Gastrocnemius medialis (tissue), 4 donors: ENCODE results near the gene KHNYN. TPM values are rescaled to one million over a fixed set of nuclear protein-coding genes. Genes with fewer than 3 reads are reported as not detected.
"Not testable (repeated sequence)": the region's sequence is repeated elsewhere in the genome, so short reads cannot be mapped to it uniquely, and the experiment has no call there.

Experiments used
- ATAC-seq, 2 donors: fragments of 150-250 bp; one replicate each; pipeline ENCODE4 v1.9.1; 2016
- DNase-seq, 2 donors: peaks; one replicate each; pipeline ENCODE4 v3.0.0-alpha.2; 2019
- H3K27ac ChIP-seq, 4 donors: fragments of 200-600 bp; sonication (generic); 1 replicate in 1 of 4; 2 replicates in 3 of 4; pipeline ENCODE4 v1.5.1; 2016 to 2018; ENCODE audit warnings: mild to moderate bottlenecking in 2 of 4, moderate library complexity in 1 of 4
- H3K27me3 ChIP-seq, 3 donors: fragments of 200-600 bp; sonication (generic) in 2 of 3; 1 replicate in 1 of 3; 2 replicates in 2 of 3; pipeline versions ENCODE4 v1.5.1 to v1.6.0; 2016 to 2019; ENCODE audit warnings: mild to moderate bottlenecking in 1 of 3, moderate library complexity in 1 of 3
- H3K36me3 ChIP-seq, 2 donors: fragments of 200-600 bp; sonication (generic) in 1 of 2; one replicate each; pipeline ENCODE4 v1.5.1; 2017 to 2018
- H3K4me1 ChIP-seq, 2 donors: fragments of 200-600 bp; sonication (generic) in 1 of 2; one replicate each; pipeline ENCODE4 v1.5.1; 2016 to 2017; ENCODE audit warnings: mild to moderate bottlenecking in 2 of 2
- H3K4me3 ChIP-seq, 4 donors: fragments of 200-600 bp; sonication (generic) in 3 of 4; 1 replicate in 1 of 4; 2 replicates in 3 of 4; pipeline ENCODE4 v1.5.1; 2016 to 2019; ENCODE audit warnings: mild to moderate bottlenecking in 2 of 4
- H3K9me3 ChIP-seq, 3 donors: fragments of 200-600 bp; sonication (generic) in 2 of 3; 1 replicate in 1 of 3; 2 replicates in 2 of 3; pipeline ENCODE4 v1.5.1; 2016 to 2019
- POLR2A ChIP-seq, 2 donors: fragments of 450-650 bp; IDR thresholded peaks; one replicate each; pipeline ENCODE4 v1.6.1; 2017; ENCODE audit warnings: antibody characterized with exemption in 2 of 2, mild to moderate bottlenecking in 2 of 2, moderate library complexity in 2 of 2
- in situ Hi-C, 4 donors: fragments of 200-750 bp; cut with MboI; loops; one replicate each; pipeline versions ENCODE4 v1.15.0 to v1.8.0; 2017; ENCODE audit warnings: low sequenced_read_pairs in 4 of 4
- intact Hi-C: fragments of 100-400 bp; cut with DNase I; formaldehyde crosslinking; loops from one replicate; pipeline ENCODE4 v1.15.1; 2023; ENCODE audit warnings: low total_unique reads
- total RNA-seq, 4 donors: library from RNA; depleted of rRNA; stranded (reverse); fragments of >200 nt; gene quantifications; one replicate each; pipeline versions ENCODE4 v1.1.0 to v1.2.3, GENCODE V29; 2016
- TF ChIP-seq, protein P1 (sequence below), 5 experiments: fragments of 450-650 bp in 3 of 5; fragments of 200-600 bp in 2 of 5; sonication (generic) in 2 of 5; IDR thresholded peaks in 4 of 5; conservative IDR thresholded peaks in 1 of 5; 1 replicate in 4 of 5; 2 replicates in 1 of 5; pipeline ENCODE4 v1.5.1; 2016 to 2019; ENCODE audit warnings: antibody characterized with exemption in 5 of 5, mild to moderate bottlenecking in 3 of 5, moderate library complexity in 3 of 5

Gene KHNYN
- total RNA-seq, 4 donors from 2014 or later = 35.1 to 50.5 (median 44.7) TPM

DNA sequence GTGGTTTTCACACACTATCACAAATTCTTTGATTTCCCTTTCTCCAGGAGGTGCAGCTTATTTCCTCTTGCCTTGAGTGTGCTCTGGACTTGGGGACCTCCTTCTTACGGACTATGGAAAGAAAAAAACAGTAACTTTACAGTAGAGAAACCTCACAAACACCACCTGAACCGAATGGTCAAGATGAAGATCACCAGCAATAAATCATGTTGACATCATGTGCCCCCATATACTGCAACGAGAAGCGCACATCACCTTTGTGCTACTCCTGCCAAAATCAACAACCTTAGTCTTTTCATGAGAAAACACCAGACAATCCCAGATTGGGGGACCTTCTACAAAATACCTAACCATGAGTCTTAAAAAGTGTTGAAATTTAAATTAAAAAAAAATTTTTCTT is 44.2 kb upstream of the KHNYN start:
- H3K27ac ChIP-seq = no peak overlapping the region
- H3K36me3 ChIP-seq = no peaks in the 10 kb centered on the region
- no peaks in the 10 kb centered on the region for H3K4me1 ChIP-seq
- no peak for DNase-seq
- no peak for ATAC-seq
- no peak overlapping the region for H3K4me3 ChIP-seq
- no peak for TF ChIP-seq POLR2A (IDR thresholded peaks at IDR 0.05)
- TF ChIP-seq, protein P1, sequence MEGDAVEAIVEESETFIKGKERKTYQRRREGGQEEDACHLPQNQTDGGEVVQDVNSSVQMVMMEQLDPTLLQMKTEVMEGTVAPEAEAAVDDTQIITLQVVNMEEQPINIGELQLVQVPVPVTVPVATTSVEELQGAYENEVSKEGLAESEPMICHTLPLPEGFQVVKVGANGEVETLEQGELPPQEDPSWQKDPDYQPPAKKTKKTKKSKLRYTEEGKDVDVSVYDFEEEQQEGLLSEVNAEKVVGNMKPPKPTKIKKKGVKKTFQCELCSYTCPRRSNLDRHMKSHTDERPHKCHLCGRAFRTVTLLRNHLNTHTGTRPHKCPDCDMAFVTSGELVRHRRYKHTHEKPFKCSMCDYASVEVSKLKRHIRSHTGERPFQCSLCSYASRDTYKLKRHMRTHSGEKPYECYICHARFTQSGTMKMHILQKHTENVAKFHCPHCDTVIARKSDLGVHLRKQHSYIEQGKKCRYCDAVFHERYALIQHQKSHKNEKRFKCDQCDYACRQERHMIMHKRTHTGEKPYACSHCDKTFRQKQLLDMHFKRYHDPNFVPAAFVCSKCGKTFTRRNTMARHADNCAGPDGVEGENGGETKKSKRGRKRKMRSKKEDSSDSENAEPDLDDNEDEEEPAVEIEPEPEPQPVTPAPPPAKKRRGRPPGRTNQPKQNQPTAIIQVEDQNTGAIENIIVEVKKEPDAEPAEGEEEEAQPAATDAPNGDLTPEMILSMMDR (IDR thresholded peaks at IDR 0.05 in 4 of 5, conservative IDR thresholded peaks at IDR 0.05 in 1 of 5) = no peak
- intact Hi-C loops (no loop called here), in situ Hi-C loops (no loop called here)
- H3K27me3 ChIP-seq = peaks cover 0 to 2% (median 0%) of the 10 kb centered on the region in 3 donors
- H3K9me3 ChIP-seq = no peaks in the 10 kb centered on the region

DNA sequence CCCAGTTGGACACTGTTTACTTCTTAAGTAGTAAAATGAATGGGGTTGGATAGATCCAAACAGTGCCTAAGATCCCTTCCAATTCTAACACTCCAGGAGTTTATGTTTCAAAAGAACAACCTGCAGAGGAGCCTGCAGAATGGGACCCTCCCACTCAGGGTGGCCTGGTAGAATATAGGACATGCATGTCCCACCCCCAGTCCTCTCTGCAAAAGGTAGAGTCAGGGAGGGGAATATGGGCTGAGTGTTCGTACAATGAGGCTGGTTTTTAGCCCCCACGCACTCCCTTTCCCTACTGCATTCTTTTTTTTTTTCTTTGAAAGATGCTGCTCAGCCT is 42.8 kb upstream of the KHNYN start:
- no peak for ATAC-seq
- Histone ChIP-seq H3K27ac (no peak overlapping the region), H3K27me3 (peaks cover 7 to 9% (median 7%) of the 10 kb centered on the region in 3 donors), H3K9me3 (no peaks in the 10 kb centered on the region), H3K4me1 (no peaks in the 10 kb centered on the region), H3K36me3 (no peaks in the 10 kb centered on the region), H3K4me3 (no peak overlapping the region)
- intact Hi-C loops (no loop called here), in situ Hi-C loops (no loop called here)
- no peak for DNase-seq
- TF ChIP-seq, protein P1 (IDR thresholded peaks at IDR 0.05 in 4 of 5, conservative IDR thresholded peaks at IDR 0.05 in 1 of 5) = no peak
- no peak for TF ChIP-seq POLR2A (IDR thresholded peaks at IDR 0.05)

DNA sequence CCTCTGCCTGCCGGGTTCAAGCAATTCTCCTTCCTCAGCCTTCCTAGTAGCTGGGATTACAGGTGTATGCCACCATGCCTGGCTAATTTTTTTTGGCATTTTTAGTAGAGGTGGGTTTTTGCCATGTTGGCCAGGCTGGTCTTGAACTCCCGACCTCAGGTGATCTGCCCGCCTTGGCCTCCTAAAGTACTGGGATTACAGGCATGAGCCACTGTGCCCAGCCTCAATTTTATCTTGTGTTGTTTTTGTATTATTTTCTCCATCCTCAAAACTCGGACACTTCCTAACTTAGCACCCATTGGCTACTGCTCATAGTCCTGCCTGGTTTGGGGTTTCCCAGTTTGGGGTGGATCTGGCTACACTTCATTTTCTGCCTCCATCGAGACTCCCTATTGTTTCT is 42.2 kb upstream of the KHNYN start:
- peaks cover 7 to 13% (median 9%) of the 10 kb centered on the region in 3 donors for H3K27me3 ChIP-seq
- H3K4me3 ChIP-seq, intact Hi-C loops, H3K4me1 ChIP-seq, H3K27ac ChIP-seq, ATAC-seq, in situ Hi-C loops, H3K9me3 ChIP-seq, DNase-seq, H3K36me3 ChIP-seq: not testable (repeated sequence)

DNA sequence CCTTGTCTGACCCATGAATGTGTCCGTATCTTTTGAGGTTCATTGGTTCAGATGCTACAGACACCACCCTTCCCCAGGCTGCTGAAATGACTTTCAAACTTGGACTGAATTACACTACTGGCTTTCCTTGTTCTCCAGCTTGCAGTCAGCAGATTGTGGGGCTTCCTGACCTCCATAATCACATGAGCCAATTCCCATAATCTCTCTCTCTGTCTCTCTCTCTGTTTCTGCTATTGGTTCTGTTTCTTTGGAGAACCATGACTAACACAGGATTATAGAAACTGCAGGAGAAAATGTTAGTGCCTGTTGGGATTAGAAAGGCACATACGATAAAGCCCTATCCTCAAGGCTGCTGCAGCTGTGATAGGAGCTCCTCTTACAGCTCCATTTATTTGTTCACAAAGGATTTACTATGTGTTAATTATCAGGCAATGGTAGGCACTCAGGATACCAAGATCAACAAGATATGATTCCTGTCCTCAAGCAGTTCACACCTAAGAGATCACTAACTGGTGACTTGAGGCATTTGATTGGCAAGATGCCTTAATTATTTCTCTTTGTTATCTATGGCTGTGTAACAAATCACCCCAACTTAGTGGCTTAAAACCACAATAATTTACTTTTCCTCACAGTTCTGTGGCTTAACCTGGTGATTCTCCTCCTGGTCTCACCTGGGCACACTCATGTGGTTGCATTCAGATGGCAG is 41.1 kb upstream of the KHNYN start:
- Histone ChIP-seq H3K4me3 (no peak overlapping the region), H3K36me3 (no peaks in the 10 kb centered on the region), H3K27me3 (peaks cover 7 to 13% (median 12%) of the 10 kb centered on the region in 3 donors), H3K27ac (no peak overlapping the region), H3K4me1 (no peaks in the 10 kb centered on the region), H3K9me3 (no peaks in the 10 kb centered on the region)
- TF ChIP-seq POLR2A (IDR thresholded peaks at IDR 0.05) = no peak
- TF ChIP-seq, protein P1 (IDR thresholded peaks at IDR 0.05 in 4 of 5, conservative IDR thresholded peaks at IDR 0.05 in 1 of 5) = no peak
- DNase-seq (no peak), ATAC-seq (no peak)
- in situ Hi-C loops = no loop called here
- intact Hi-C loops = no loop called here

DNA sequence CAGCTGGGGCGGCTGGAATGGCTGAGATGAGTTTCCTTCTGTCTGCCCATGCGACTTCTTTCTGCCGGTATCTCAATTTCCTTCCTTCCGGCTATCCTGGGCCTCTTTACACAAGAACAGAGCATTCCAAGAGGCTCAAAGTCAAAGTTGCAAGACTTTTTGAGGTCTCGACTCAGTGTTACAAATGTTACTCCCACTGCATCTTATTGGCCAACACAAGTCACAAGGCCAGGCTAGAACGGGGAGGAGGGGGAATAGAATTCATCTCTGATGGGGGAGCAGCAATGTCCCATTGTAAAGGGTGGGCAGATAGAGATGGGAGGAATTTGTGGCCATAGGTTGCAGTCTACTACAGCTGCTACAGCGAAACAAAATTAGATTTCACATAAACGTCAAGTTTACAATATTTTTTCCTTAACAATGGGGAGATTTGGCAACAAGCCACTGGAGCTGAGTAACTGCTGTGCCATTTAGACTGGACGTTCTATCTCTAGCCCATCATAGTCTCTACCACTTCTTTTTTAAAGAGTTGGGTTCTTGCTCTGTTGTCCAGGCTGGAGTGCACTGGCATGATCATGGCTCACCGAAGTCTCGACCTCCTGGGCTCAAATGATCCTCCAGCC is 40.4 kb upstream of the KHNYN start:
- Histone ChIP-seq H3K36me3 (no peaks in the 10 kb centered on the region), H3K4me3 (no peak overlapping the region), H3K27me3 (peaks cover 7 to 13% (median 12%) of the 10 kb centered on the region in 3 donors), H3K27ac (no peak overlapping the region), H3K4me1 (no peaks in the 10 kb centered on the region), H3K9me3 (no peaks in the 10 kb centered on the region)
- TF ChIP-seq POLR2A (IDR thresholded peaks at IDR 0.05) = no peak
- TF ChIP-seq, protein P1 (IDR thresholded peaks at IDR 0.05 in 4 of 5, conservative IDR thresholded peaks at IDR 0.05 in 1 of 5) = no peak
- DNase-seq = no peak
- no peak for ATAC-seq
- in situ Hi-C loops (no loop called here), intact Hi-C loops (no loop called here)
